HG02623 (cell line): Measurements from ENCODE around the gene PARD3.

Source experiments
- ATAC-seq: cut with Tn5 transposase; IDR thresholded peaks from one replicate; pipeline ENCODE4 v1.9.1; 2021; ENCODE audit warnings: moderate library complexity; ENCODE audit not compliant: unreplicated experiment

PARD3 gene

GRCh38 chr10:34126371-34127151 is 688.5 kb downstream of the PARD3 start:
- no peak for ATAC-seq

GRCh38 chr10:34125702-34126101 is 689.4 kb downstream of the PARD3 start:
- ATAC-seq: no peak

GRCh38 chr10:34124522-34125035 is 690.5 kb downstream of the PARD3 start:
- ATAC-seq: no peak

- ATAC-seq: no peak
Observed at GRCh38 chr10:34121781-34122622, 693.1 kb downstream of the PARD3 start.

DNA sequence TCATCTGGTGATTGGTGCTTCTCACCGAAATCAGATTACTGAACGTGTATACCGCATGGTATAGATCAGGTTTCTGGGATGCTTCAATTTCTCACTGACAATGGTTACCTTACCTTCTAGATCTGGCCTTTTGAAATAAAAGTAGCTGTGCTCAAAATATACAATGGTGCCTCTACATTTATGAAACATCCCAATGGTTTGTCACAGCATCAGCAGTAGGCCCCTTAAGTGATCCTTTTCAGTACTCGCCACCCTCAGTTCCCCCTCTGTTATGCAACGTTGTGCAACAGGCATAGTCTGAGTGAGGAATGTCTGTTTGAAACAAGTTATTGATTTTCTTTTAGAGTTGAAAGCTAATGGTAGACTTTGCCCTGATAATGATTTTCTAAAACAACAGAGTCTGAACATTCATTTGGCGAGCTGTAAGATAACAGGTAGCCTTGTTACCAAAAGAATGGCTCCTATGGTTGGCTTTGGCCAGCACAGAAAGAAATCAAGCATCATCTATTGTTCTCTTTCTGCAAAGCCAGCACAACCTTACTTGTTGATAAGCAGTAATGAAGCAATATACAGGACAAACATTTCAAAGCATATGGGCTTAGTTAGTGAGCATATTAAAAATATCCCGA is 693.9 kb downstream of the PARD3 start:
- no peak for ATAC-seq

DNA sequence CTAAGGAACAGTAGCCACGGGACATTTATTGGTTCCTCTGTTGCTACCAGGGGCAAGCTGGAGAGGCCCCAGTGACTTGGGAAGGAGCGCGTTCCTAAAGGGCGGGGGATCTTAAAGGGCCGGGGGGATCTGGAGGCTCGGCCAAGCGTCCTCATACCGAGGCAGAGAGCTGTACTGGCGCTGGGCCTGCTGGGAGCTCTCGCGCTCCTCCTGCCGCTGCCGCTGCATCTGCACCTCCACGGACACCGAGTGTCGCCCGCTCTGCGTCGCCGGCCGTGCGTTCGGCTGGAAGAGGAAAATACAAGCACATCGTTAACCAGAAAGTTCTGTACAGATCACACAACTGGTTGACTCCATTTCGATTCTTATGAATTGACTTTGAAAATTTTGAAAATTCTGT is 695.6 kb downstream of the PARD3 start:
- ATAC-seq: no peak

GRCh38 chr10:34116681-34117271 is 698.3 kb downstream of the PARD3 start:
- ATAC-seq: no peak

DNA sequence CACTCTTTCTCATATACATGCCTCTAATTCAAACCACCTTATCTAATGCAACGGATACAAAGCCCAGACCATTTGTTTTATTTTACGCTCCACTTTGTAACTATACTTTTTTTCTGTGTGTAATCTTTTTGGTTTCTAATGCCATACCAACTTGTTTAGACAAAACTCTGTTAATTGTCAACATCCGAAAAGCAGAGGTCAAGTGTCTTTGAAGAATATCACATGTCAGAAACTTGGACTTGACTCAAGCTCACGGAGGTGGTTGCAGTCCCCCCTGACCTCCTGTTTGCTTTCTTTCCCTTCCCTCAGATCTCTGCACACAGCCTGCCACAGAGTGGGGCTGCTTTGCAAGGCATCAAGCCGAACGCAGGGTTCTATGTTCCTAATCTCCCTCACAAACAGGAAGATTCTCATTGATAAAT is 698.9 kb downstream of the PARD3 start:
- no peak for ATAC-seq

- no peak for ATAC-seq
Observed at GRCh38 chr10:34114914-34115313, 700.2 kb downstream of the PARD3 start.

GRCh38 chr10:34113504-34114225 is 701.4 kb downstream of the PARD3 start:
- no peak for ATAC-seq

DNA sequence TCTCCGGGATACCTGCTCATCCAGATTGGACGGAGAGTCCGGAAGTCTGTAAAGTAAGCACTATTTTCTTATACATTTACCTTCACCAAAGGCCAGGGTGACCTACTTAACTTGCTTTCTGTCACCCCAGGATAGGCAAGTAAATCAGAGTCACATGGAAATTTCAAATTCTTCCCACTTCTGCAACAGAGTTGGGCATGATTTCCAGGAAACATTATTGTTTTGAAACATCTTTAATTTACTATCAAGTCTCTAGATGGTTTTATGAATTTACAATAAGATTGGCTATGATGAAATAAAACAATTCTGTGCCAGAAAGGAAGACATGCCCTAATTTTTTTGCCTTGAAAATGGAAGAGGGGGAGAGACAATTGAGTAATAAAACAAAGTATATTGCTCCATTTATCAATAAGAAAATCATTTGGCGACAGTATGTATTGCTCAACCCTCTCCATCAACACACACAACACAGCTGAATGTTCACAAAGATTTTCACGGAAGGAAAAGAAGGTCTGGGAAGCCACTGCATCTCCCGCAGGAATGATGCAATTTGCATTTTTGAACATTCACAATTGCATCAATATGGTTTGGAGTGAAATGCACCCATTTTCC is 702.8 kb downstream of the PARD3 start:
- ATAC-seq: no peak

GRCh38 chr10:34111179-34111578 is 703.9 kb downstream of the PARD3 start:
- no peak for ATAC-seq

GRCh38 chr10:34109952-34110702 is 705.0 kb downstream of the PARD3 start:
- ATAC-seq: no peak

DNA sequence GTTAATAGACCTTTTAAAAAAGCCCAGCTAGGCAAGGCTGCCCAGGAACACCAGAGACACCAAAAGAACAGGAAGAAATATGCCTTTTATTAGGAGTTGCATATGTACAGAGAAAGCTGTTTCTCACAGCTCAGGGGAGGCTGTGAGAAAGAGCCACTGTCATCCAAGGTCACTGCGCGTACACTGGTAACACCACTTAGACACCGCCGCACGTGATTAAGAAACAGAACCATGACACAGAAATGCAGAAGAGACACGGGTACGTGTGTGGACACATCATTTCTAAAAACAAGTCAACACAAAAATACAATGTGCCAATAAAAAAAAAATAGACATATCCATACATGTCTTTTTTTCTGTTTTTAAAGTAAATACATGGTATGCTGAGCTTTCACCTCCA is 705.6 kb downstream of the PARD3 start:
- no peak for ATAC-seq

DNA sequence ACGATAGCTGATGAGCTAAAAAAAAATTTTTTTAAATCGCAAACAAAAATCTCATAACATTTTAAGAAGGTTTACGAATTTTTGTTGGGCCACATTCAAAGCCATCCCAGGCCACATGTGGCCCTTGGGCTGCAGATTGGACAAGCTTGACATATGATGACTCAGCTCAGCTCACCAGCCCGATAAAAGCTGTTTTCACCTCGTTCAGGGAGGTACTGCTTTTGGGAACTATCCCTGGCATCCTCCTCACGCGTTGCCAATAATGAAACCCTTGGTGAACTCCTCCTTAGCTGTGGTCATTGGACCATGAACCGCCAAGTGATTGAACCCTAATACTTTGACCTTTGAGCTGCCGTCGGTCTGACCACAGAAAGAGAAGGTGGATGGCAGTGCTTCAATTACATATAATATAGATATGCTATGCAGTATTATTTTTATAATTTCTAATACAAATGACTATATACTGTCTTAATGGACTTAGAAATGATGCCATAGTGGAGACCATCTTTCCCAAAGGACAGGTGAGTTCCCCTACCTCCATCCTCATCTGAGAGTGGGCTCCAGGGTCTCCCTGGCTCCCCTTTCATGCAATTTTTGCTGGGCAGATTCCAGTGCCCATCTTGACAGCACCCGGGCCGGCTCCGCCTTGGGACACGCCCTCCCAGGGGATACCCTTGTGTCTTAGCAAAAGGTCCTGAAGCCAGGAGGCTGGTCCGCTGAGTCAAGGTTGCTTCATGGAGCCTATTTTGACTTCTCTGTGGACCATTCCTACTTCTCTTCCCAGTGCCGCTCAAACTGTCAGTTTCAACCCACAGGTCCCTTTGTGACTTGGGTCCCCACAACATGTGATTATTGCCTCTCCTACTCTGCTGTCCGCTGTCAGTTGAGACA is 707.2 kb downstream of the PARD3 start:
- ATAC-seq: no peak

GRCh38 chr10:34106356-34106885 is 708.7 kb downstream of the PARD3 start:
- no peak for ATAC-seq

DNA sequence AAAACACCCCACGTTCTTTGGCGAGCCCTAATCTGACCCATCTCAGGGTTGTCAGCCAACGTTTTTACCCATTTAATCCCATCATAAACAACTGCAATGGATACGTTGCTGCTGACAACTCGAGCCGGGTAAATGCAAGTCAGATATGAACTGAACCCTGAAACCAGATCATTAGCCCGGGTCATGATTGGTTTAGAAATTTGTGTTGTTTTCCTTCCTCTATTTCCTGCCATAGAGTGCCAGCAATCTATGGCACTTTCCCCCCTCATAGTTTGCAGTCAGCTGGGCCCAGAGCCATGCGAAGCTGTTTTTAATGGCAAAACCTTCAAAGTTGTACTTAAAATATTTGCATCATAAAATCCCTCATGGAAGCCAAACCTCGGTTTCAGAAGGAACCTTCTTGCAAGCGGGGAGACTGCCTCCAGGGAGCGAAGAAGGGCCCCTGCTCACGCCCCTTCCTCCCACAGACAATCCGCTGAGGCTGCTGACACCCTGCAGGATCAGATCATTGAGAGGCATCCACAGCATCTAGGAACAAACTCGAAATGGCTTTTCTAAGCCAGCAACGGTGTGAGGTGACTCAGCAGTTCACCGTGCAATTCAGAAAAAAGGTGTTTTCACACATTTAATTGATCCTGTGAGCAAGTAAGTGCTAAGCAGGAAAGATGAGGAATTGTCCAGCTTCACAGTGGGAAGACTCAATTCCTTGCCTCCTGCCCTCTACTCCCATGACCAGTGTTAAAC is 710.1 kb downstream of the PARD3 start:
- no peak for ATAC-seq
